NCI-H1436 (cell line): ENCODE measurements around the gene INTS13.
"Not testable (repeated sequence)": the region's sequence is repeated elsewhere in the genome, so short reads cannot be mapped to it uniquely, and the experiment has no call there.

Experiments used
- DNase-seq: peaks from one replicate; lab custom pipeline; 2025; lab: John Stamatoyannopoulos, UW

INTS13 gene

DNA sequence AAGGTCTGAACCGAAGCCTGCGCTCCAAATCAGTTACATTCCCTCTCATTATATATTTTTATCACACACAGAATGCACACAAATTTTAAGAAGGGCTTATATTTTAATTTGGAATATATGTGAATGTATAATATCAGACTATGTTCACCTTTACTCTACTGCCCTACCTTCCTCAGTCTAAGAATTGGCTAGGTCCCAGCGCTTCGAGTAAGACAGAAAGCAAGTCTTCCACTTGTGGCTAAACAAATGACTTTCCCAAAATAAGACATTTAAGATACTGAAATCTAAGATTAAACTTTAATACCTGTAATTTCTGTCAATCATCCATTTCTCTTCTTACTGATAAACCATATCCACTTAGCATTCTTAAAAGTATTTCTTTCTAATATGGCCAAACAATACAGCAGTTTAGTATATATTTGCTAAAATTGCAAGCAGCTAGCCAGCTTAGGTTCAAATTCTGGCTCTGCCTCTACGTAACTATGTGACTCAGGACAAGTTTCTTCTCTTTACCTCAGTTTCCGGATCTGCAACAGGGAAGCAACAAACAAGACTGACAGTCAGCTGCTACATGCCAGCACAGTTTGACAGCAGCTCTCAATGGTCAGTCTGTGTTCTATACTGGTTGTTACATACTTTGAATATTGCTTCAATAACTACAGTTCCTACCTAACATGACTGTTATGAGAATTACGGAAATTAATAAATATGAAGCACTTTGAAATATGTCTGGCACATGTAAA lies 2.0 kb downstream of the INTS13 start:
- no peak for DNase-seq

DNA sequence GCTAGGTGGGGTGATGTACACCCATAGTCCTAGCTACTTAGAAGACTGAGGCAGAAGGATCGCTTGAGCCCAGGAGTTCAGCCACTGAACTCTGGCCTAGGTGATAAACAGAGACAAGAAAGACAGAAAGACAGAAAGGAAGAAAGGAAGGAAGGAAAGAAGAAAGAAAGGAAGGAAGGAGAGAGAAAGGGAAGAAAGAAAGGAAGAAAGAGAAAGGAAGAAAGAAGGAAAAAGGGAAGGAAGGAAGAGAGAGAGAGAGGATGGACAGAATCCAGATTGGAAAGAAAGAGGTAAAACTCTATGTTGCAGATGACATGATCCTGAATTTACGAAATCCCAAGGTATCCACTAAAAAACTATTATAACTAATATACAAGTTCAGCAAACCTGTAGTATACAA lies 8.2 kb downstream of the INTS13 start:
- no peak for DNase-seq

DNA sequence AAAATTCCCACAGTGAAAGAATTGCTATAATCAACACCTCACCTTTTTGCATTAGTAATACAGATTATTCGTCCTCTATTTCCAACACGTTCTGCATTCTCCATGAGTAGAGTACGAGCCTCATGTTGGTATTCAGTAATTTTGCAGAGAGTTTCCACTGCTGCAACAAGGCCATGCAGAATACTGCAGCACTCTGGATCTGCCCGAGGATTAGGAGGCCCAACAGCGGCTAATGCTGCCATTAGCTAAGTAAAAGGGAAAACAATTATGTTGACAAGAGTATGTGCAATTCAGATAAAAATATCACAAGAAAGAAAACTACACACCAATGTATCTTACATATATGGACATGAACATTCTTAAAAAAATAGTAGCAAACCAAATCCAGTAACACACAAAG lies 9.1 kb downstream of the INTS13 start:
- no peak for DNase-seq

DNA sequence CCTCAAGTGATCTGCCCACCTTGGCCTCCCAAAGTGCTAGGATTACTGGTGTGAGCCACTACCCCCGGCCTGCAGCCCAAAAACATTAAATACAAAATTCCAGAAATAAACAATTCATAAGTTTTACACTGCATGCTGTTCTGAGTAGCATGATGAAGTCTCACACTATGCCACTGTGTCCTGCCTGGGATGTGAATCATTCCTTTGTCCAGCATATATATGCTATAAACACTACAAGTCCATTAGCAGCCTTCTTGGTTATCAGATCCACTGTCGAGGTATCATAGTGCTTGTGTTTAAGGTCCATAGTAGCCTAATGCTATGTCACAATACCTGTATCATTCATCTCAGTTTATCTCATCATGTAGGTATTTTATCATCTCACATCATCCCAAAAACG lies 15.9 kb downstream of the INTS13 start:
- DNase-seq = no peak

DNA sequence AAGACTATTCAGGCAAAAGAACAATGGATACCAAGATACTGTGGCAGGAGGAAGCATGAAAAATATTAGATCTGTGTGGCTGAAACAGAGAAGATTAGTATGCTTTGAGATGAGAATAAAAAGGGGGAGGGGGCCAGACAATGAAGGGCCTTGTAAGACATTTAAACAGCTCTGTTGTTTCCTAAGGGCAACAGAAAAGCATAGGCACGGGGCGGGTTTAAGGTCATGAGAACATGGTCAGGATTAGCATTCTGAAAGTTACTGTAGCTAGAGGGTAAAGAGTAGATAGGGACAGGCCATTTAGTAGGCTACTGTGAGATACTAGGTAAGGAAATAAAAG lies 18.6 kb downstream of the INTS13 start:
- no peak for DNase-seq

DNA sequence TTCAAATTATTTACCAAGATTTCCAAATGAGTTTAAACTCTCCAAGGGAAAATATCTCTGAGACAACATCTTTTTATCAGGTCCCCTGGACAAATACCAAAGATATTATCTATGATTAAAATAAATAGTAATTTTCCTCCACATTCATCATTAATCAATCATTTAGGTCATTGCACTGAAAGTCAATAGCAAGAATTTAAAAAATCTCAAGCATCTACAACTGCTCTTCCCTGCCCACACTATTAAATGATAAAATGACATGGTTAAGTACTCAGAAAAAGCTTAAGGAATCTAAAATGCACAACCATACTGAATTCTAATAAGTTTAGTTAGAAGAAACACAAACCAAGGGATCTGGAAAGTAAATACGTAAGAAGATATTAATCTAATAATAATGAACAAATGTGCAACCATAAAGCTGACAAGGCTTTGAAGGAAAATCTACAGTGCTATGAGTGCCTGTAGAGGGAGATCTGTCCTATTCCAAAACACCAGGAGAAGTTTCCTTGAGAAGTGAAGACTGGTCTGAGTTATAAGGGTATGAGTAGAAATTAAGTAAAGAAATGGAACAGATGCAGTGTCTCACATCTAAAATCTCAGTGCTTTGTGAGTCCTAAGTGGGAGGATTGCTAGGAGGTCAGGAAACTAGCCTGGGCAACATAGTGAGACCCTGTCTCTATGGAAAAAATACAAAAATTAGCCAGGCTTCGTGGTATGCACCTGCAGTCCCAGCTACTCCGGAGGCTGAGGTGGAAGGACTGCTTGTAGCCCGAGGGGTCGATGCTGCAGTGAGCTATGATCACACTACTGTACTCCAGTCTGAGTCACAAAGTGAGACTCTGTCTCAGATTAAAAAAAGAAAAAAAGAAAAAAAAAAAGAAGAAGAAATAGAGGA lies 19.2 kb downstream of the INTS13 start:
- no peak for DNase-seq

DNA sequence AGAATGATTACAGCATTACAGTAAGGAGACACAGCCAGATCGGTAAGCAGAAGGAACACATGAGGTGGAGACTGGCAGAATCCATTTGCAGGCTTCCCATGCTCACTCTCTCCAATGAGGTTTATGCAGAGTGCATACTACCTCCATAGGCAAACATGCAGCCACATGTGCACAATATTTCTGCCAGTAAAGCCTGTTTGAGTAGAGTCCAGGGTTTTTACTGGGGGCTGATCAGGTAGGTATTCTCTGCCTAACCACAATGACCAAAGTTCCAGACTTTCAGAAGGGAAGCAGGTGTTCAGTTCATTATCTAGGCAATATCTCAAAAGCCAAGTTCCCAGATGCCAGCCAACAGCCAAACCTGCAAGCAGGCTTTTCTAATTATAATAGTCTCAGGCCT lies 31.1 kb downstream of the INTS13 start:
- DNase-seq = no peak

DNA sequence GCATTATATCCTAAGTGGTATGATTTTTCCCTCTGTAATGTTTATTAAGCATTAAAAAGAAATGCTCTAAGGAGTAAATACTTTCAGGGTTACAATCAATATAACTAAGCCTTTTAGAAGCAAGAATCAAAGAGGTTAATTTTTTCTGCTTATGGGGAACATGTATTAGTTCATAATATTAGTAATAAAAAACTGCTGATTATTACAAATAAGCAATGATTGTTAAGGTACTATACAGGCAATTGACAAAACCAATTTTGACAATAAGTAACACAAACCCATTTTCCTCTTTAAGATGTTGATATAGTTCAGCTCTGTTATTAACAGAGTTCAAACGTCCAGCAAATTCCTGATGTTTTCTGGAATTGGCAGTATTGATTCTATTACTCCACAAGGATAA lies 31.8 kb downstream of the INTS13 start:
- no peak for DNase-seq

DNA sequence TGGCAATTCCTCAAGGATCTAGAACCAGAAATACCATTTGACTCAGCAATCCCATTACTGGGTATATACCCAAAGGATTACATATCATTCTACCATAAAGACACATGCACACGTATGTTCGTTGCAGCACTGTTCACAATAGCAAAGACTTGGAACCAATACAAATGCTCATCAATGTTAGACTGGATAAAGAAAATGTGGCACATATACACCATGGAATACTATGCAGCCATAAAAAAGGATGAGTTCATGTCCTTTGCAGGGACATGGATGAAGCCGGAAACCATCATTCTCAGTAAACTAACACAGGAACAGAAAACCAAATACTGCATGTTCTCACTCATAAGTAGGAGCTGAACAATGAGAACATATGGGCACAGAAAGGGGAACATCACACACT lies 34.4 kb downstream of the INTS13 start:
- DNase-seq = not testable (repeated sequence)

DNA sequence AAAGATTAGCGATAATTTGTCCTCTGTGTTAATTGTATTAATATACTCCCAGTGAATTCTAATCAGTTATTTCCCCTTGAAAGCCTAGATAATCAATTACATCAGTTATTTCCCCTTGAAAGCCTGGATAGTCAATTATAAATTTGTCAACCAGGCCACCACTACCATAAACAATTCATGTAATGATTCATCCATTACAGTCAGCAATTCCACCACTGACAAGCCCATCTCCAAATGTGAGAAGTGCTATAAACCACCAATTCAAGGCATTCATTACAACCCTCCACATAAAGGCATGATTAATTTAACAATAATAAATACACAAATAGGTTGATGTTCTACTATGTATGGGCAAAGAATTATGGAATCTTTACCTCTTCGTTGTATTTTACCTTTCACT lies 40.9 kb downstream of the INTS13 start:
- DNase-seq = no peak

DNA sequence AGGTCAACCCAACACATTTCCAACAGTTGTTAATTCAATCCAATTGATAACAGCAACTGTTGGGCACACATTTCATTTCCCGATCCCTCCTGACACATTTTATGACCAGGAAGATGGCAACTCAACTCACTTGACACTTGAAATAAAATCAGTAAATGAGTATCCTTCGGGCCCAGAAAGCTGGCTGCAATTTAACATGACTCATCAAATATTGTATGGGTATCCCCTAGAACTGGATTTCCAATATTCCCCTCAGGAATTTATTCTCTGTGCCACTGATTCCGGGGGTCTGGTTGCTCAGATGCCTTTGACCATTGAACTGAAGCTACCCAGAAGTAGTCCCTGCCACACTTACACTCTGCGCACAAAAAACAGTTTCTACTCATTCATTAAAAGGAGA lies 42.1 kb downstream of the INTS13 start:
- DNase-seq = no peak

DNA sequence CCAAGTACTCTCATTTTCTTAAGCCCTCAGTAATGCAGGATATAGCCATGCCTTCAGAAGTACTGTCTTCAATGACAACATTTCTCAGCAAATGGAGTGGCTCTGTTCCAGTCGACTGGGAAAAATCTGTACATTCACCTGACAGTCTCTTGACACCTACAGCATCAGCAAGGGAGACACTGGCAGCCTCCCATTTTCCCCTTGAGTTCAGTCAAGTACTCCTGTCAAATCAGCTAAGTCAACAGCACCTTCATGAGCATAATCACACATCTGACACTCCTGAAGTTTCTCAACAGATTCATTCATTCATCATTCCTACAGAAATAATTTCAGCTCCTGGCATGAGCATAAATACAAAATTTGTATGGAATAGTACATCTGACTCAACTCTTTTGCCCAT lies 46.1 kb downstream of the INTS13 start:
- DNase-seq = no peak

DNA sequence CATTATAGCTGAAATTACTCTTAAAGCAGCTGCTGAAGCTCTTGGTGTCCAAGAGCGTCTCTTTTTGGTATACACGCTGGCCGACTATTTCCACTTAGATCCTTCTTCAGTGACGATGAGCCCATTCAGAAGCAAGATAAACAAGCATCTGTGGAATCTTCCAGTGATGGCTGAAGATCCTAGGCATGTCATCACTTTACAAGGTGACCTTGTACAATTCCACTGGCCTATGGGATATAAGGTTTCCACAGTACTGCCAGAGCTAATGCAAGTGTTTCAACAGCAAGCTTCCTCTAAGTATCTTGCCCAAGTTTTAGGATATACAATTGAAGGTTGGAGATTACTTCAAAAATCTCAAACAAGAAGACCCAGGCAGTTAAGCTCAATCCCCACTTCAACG lies 47.0 kb downstream of the INTS13 start:
- no peak for DNase-seq

DNA sequence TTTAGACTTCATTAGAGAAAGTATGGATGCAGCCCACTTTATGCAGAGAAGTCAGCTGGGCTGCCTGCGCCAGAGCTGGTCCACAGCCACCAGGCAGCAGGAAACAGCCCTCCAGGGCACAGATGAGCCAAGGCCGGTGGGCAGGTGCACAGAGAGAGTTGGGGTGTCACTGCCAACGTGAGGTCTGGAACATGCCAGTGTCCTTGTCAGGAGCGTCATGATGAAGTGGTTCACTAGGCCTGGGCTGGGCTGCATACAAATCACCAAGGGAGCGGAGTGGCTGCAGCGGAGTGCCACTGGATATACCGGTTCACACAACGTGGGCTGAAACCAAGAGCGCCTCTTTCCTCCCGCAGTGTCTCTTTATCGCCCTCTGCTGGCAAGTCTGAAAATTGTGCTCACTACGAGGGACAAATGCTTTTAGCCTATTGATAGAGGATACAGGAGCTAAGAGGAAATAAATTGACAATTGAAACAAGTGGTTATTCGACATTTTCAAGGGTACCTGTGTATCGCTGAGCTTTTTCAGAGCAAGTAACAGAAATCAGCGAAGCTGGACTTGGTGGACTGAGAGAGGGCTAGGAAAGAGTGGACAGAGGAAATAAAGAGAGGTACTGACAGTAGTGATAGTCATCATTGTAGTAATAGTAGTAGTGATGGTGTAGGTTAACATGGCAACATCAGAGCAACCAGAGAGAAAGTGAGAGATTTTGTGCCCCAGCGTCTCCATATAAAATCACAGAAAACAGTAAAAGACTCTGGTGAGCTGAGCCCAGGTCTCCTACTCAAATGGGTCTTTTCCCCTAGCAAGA lies 52.8 kb downstream of the INTS13 start:
- peak; percentile 86 for DNase-seq

DNA sequence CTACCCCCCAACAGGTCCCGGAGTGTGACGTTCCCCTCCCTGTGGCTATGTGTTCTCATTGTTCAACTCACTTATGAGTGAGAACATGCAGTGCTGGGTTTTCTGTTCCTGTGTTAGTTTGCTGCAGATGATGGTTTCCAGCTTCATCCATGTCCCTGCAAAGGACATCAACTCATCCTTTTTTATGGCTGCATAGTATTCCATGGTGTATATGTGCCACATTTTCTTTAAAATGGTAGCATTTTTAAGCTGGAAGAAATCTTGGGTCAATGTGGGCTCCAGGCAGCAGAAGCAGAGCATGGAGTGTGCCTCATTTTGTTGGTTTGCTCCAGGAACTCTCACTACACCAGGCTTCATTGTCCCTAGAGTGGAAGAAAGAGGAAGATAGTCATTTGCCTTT lies 57.2 kb downstream of the INTS13 start:
- DNase-seq = no peak

DNA sequence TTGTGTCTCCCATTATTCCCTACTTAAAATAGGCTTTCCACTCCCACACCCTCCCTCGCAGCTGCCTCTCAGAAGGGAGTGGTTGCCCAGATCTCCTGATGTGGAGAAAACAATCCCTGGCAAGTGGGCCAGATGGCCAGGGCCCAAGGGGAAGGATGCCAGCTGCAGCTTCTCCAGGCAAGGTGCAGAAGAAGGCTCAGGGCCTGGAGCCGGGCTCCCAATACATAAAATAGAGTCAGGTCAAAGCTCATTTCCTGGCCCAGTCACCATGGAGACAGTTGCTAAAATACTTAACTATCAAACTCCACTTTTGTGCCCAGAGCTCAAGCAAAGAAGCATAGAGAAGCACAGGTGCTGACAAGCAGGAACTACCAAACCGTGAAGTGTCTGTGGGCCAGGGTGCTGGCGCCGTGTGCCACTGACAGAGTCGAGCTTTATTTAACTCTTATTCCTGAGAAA lies 59.1 kb downstream of the INTS13 start:
- no peak for DNase-seq

DNA sequence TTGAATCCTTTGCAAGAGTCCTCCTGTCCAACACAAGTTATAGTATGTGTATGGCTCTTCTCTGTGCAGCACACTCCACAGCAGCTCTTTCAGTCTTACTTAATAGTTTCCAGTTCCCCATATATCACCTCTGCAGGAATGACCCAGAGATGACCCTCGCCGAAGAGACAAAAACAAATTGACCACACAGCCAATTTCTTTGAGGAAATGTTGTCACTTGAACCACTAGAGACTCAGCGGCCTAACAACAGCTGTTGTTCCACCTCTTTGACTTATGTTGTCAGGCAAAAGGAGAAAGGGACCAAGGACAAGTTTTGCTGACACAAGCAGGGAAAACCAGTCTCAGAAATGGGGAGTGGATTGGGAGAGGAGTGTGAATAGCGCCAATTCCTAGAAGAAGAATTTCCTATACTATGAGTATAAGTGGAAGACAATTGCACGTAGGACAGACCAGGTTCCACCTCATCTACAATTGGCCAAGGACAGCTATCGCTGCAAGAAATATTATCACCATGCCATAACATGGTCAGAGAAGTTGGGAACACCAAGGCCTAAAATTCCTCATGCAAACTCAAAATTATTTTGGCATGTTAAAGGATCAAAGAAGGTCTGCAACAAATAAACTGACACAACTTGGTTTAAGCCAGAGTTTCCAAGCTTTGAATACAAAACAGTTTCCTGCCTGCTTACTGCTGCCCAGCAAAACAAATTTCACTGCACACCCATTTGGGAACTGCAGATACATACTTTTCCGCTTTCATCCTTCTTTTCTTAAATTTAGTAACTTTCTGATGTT lies 63.1 kb downstream of the INTS13 start:
- no peak for DNase-seq

DNA sequence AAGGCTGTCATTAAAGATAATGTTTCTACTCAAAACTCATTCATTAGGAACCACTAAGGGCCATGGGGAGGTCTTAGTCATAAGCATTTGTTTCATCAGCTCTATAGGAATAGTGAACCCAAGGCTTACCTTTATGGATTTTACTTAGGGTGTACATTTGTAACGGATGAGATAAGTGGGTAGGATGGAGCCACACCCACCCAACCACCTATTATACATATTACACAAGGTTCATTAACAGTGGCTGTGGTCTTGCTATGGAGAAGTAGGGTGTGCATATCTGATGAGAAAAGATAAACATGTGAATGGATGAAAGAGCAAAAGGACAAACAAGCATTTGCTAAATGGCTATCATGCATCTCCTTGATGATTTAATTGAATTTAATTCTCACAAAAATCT lies 65.2 kb downstream of the INTS13 start:
- DNase-seq = peak; percentile 78

DNA sequence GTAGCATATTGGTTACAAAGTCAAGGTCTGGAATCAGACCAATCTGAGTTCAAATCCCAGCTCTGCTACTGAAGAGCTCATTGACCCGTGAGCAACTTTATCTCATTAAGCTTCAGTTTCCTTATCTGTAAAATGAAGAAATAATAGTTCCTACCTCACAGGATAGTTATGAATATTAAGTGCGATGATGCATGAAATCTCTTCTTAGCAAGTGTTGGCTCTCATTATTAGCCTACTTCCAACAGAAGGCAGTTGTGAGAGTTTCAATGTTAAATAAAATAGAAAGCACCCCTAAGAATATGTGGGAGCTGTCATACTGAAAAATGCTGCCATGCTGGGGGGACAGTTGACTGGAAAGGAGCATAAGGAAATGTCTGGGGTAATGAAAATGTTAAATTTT lies 65.8 kb downstream of the INTS13 start:
- no peak for DNase-seq

DNA sequence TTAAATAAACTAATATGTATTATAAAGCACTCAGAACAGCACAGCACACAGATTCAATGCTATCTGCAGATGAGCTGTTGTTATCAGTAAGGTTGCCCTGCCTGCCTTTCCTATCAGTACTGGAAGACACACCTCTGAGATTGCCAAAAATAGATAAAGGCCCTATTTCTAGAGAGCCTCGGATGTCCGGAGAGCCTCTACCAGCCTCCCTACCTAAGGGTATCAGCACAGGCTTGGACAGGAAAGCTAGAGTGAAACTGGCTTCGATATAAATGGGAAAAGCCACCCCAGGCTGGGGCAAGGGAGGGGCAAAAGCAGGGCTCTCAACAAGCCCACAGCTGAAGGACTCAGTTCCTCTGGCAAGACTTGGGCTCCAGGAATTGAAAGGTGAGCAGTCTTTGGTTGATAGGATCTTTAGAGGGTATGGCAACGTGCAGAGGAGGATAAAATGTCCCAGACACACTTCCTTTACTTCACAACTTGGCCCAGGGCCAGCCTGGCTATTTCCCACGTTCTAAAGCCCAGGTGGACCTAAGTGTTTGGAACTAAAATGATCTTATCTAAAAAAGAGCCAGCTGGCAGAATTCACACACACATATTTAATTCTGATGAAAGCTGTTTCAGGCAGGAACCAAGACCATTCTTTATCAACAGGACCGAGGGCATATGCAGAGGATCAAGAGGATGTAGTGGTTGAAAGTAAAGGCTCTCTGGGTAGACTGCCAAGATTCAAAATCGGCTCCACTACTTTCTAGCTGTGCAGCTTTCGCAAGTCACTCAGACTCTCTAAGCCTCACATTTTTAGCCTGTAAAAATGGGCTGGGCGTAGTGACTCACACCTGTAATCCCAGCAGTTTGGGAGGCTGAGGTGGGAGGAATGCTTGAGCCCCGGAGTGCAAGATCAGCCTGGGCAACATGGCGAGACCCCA lies 67.0 kb downstream of the INTS13 start:
- DNase-seq = no peak
